Measurements from ENCODE around the gene SYT7. TPM values are rescaled to one million over a fixed set of nuclear protein-coding genes. Genes with fewer than 3 reads are reported as not detected.
A peak's percentile ranks its signal among the peaks of the same experiment; 100 is the strongest.

Gene SYT7
- total and polyA plus RNA-seq, 2 of the 8 experiments (the other 6 are each of a cell fraction or from before 2014, with no cell fraction given), result 9.6 to 10.5 TPM

- no peak overlapping the region for H4K5ac ChIP-seq (ENCODE audit: insufficient read length, low read depth, low read length)
- no peak overlapping the region for H2BK5ac ChIP-seq (ENCODE audit: low read depth, low read length)
- no peak overlapping the region for H2AK5ac ChIP-seq (ENCODE audit: low read depth, low read length)
- no peak overlapping the region for H2BK120ac ChIP-seq (replicated peaks; ENCODE audit: low read depth, low read length)
- H3K36me3 ChIP-seq (ENCODE audit: control insufficient read depth in 2 of 4, insufficient read depth in 4 of 4, low read length in 3 of 4), result no peaks in the 10 kb centered on the region
- H3K79me2 ChIP-seq (ENCODE audit: control insufficient read depth in 1 of 2, insufficient read depth in 2 of 2, low read length in 2 of 2), result no peaks in the 10 kb centered on the region; a peak in 1 of 4 replicates
- no peaks in the 10 kb centered on the region for H3K9me3 ChIP-seq (ENCODE audit: insufficient read depth in 2 of 2, low read depth in 1 of 2, low read length in 1 of 2)
- H2BK15ac ChIP-seq (ENCODE audit: low read length), result no peak overlapping the region
- peaks cover 9 to 30% of the 10 kb centered on the region in 2 experiments for H4K20me1 ChIP-seq (replicated peaks in 1 of 2; ENCODE audit: control insufficient read depth in 1 of 2, insufficient read depth in 2 of 2, low read length in 2 of 2)
- H2AFZ ChIP-seq (ENCODE audit: low read length), result no peak overlapping the region
- H3K4me2 ChIP-seq (ENCODE audit: insufficient read depth in 1 of 2, low read depth in 2 of 2, low read length in 2 of 2), result peak overlapping the region; percentile 75 to 98
- no peak overlapping the region for H2BK12ac ChIP-seq (ENCODE audit: low read depth, low read length)
- WGBS, 2 experiments (ENCODE audit: extremely low coverage in 1 of 2, insufficient coverage in 1 of 2, insufficient read length in 1 of 2, insufficient replicate concordance in 2 of 2, low coverage in 1 of 2, low lambda C conversion rate in 2 of 2, missing lambda C conversion rate in 1 of 2), result 5% methylated on average over 45 of the region's 46 CpGs; no CpG with 5 or more reads in 1 of the 2 experiments
- H3K4me1 ChIP-seq (replicated peaks in 1 of 4; ENCODE audit: control insufficient read depth in 3 of 4, insufficient read depth in 4 of 4, low read length in 3 of 4), result peaks cover 0 to 14% (median 5%) of the 10 kb centered on the region in 4 experiments; a peak in 5 of 7 replicates
- ChIA-PET CTCF (ENCODE audit: partially characterized antibody) (interaction anchor here (0.7 to 13.8 kb wide), 42 partner anchors 9 to 303 kb away, joined by 3 to 330 read pairs (median 6); partner anchors contain the start of gene SYT7), POLR2A (ENCODE audit: partially characterized antibody) (interaction anchor here (0.6 to 1.5 kb wide), 10 partner anchors 10 to 279 kb away, joined by 3 to 4 read pairs (median 3); no protein-coding TSS in a partner anchor)
- peaks cover 4% of the 10 kb centered on the region for H3K23me2 ChIP-seq (ENCODE audit: low read depth, low read length)
- H3K9ac ChIP-seq (replicated peaks in 1 of 4; ENCODE audit: extremely low read depth in 1 of 4, low read depth in 3 of 4, low read length in 3 of 4), result no peak overlapping the region
- H3K27me3 ChIP-seq (replicated peaks in 1 of 4; ENCODE audit: control insufficient read depth in 3 of 4, extremely low read depth in 1 of 4, insufficient read depth in 3 of 4, low read length in 3 of 4), result peaks cover 0 to 10% (median 4%) of the 10 kb centered on the region in 4 experiments; a peak in 3 of 7 replicates
- H3K56ac ChIP-seq (replicated peaks; ENCODE audit: insufficient read length, low read depth, low read length), result no peak overlapping the region
- no peak overlapping the region for H2BK20ac ChIP-seq (ENCODE audit: low read length)
- H3K23ac ChIP-seq (ENCODE audit: insufficient read length), result no peak overlapping the region
- peaks cover 8% of the 10 kb centered on the region for H3K79me1 ChIP-seq (ENCODE audit: low read depth, low read length)
- H3K4me3 ChIP-seq (ENCODE audit: extremely low read depth in 1 of 4, insufficient read depth in 2 of 4, low read depth in 3 of 4, low read length in 4 of 4), result peak overlapping the region; percentile 16 to 54 (median 39); a peak in 6 of 8 replicates
- no peak overlapping the region for H4K91ac ChIP-seq (replicated peaks; ENCODE audit: insufficient read length, low read length)
- H3K27ac ChIP-seq (ENCODE audit: low read depth, low read length), result no peak overlapping the region
- peak overlapping the region; percentile 94; the same call in 1 of the 2 replicates for H3K18ac ChIP-seq (ENCODE audit: extremely low read depth, low read length)
- H4K8ac ChIP-seq (ENCODE audit: extremely low read depth, insufficient read depth, low read length), result no peak overlapping the region; the same call in 1 of the 2 replicates
- FAIRE-seq (peak; percentile 63), DNase-seq (ENCODE audit: low read depth in 1 of 2, low spot score in 2 of 2) (peak; percentile 58 to 98)
- no peak overlapping the region for H3K4ac ChIP-seq (replicated peaks; ENCODE audit: insufficient read length, low read depth, low read length)
- no peak overlapping the region for H3K14ac ChIP-seq (ENCODE audit: insufficient read length)
- TF ChIP-seq EGR1 (IDR thresholded peaks at IDR 0.05; ENCODE audit: borderline replicate concordance, low read depth, low read length) (peak; percentile 84; the same call in 1 of the 2 replicates), SRF (IDR thresholded peaks at IDR 0.05; ENCODE audit: low read depth, low read length) (no peak), YY1 (IDR thresholded peaks at IDR 0.05; ENCODE audit: low read depth, low read length) (peak; percentile 52; the same call in 1 of the 2 replicates), RBBP5 (IDR thresholded peaks at IDR 0.05; ENCODE audit: borderline replicate concordance, low read depth, low read length) (0 out of 2 replicates have a peak, but pooled peaks have one; percentile 49), ATF2 (IDR thresholded peaks at IDR 0.05; ENCODE audit: low read length) (peak; percentile 91; the same call in 1 of the 2 replicates), CTBP2 (IDR thresholded peaks at IDR 0.05; ENCODE audit: borderline replicate concordance, insufficient read depth, insufficient read length, low read length) (peak; percentile 60), NRF1 (IDR thresholded peaks at IDR 0.05; ENCODE audit: low read depth, low read length) (peak; percentile 12; the same call in 1 of the 2 replicates), HDAC2 (IDR thresholded peaks at IDR 0.05; ENCODE audit: borderline replicate concordance in 1 of 2, low read depth in 2 of 2, low read length in 2 of 2) (peak; percentile 100)
These were observed 13.4 kb downstream of the SYT7 start for GRCh38 chr11:61567286-61568061.

All from H1 (cell line).